OCI-LY3 (cell line): ENCODE data around the gene LMNTD2.

Source experiments
- EZH2phosphoT487 ChIP-seq: fragments of 200-600 bp; shearing (Covaris generic); IDR thresholded peaks from 2 replicates; pipeline ENCODE4 v1.6.1; 2018; ENCODE audit warnings: antibody characterized with exemption, mixed run types, low read depth
- TF ChIP-seq, protein P1 (sequence below): fragments of 200-600, 300-600 bp; sonication (generic); IDR thresholded peaks from 2 replicates; pipeline ENCODE4 v1.5.1; 2014; ENCODE audit warnings: antibody characterized with exemption, low read length, low read depth

- TF ChIP-seq, protein P1, sequence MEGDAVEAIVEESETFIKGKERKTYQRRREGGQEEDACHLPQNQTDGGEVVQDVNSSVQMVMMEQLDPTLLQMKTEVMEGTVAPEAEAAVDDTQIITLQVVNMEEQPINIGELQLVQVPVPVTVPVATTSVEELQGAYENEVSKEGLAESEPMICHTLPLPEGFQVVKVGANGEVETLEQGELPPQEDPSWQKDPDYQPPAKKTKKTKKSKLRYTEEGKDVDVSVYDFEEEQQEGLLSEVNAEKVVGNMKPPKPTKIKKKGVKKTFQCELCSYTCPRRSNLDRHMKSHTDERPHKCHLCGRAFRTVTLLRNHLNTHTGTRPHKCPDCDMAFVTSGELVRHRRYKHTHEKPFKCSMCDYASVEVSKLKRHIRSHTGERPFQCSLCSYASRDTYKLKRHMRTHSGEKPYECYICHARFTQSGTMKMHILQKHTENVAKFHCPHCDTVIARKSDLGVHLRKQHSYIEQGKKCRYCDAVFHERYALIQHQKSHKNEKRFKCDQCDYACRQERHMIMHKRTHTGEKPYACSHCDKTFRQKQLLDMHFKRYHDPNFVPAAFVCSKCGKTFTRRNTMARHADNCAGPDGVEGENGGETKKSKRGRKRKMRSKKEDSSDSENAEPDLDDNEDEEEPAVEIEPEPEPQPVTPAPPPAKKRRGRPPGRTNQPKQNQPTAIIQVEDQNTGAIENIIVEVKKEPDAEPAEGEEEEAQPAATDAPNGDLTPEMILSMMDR, result no peak
- TF ChIP-seq EZH2phosphoT487, result no peak
Measured at GRCh38 chr11:506238-506994, 54.1 kb downstream of the LMNTD2 start.
